Measurements from ENCODE around the gene TMEM132A. TPM values are rescaled to one million over a fixed set of nuclear protein-coding genes. Genes with fewer than 3 reads are reported as not detected.

Gene TMEM132A
- total RNA-seq, 1 experiment from 2014 or later, result 154 TPM

GRCh38 chr11:60932605-60933356 is 8.5 kb downstream of the TMEM132A start:
- H3K9me3 ChIP-seq (ENCODE audit: control insufficient read depth, insufficient read depth, low read depth, low read length), result no peaks in the 10 kb centered on the region
- H3K4me1 ChIP-seq (ENCODE audit: control insufficient read depth, insufficient read depth, low read length), result no peaks in the 10 kb centered on the region
- ChIA-PET CTCF (no interaction called here), POLR2A (no interaction called here)
- intact Hi-C loops (cut with micrococcal nuclease; ENCODE audit: unreplicated experiment), result no loop called here
- no peaks in the 10 kb centered on the region for H3K27me3 ChIP-seq (ENCODE audit: control insufficient read depth, insufficient read depth, low read length)
- no peak overlapping the region for H3K4me3 ChIP-seq (ENCODE audit: low read depth in 2 of 2, low read length in 2 of 2)
- ATAC-seq (no peak), DNase-seq (ENCODE audit: low read depth, low spot score) (no peak)
- no peak for TF ChIP-seq TCF7L2 (IDR thresholded peaks at IDR 0.05; ENCODE audit: low read depth, low read length)
- in situ Hi-C loops (cut with HindIII; ENCODE audit: low pct_unique_long_range_greater_than_20kb, low sequenced_read_pairs), result no loop called here
- H3K27ac ChIP-seq (ENCODE audit: low read length), result no peak overlapping the region
- no peaks in the 10 kb centered on the region; the same call in 1 of the 2 replicates for H3K36me3 ChIP-seq (ENCODE audit: control insufficient read depth, insufficient read depth, low read length)
- no TSS peak for BruUV-seq (replicated peaks)

GRCh38 chr11:60933416-60934123 is 9.3 kb downstream of the TMEM132A start:
- ChIA-PET CTCF (no interaction called here), POLR2A (no interaction called here)
- ATAC-seq (no peak), DNase-seq (ENCODE audit: low read depth, low spot score) (no peak)
- TF ChIP-seq POLR2AphosphoS5 (IDR thresholded peaks at IDR 0.05; ENCODE audit: low read depth, low read length), result no peak
- no peak for TF ChIP-seq CTCF (IDR thresholded peaks at IDR 0.05)
- TF ChIP-seq TCF7L2 (IDR thresholded peaks at IDR 0.05; ENCODE audit: low read depth, low read length), result no peak
- TF ChIP-seq REST (IDR thresholded peaks at IDR 0.05; ENCODE audit: insufficient read depth in 1 of 2, low read depth in 2 of 2, low read length in 1 of 2), result no peak
- TF ChIP-seq SIN3A (IDR thresholded peaks at IDR 0.05; ENCODE audit: borderline replicate concordance, insufficient read depth, low read depth, low read length), result no peak
- Histone ChIP-seq H3K4me3 (ENCODE audit: low read depth in 2 of 2, low read length in 2 of 2) (no peak overlapping the region), H3K9me3 (ENCODE audit: control insufficient read depth, insufficient read depth, low read depth, low read length) (no peaks in the 10 kb centered on the region), H3K27me3 (ENCODE audit: control insufficient read depth, insufficient read depth, low read length) (no peaks in the 10 kb centered on the region), H3K4me1 (ENCODE audit: control insufficient read depth, insufficient read depth, low read length) (no peaks in the 10 kb centered on the region), H3K36me3 (ENCODE audit: control insufficient read depth, insufficient read depth, low read length) (no peaks in the 10 kb centered on the region), H3K27ac (ENCODE audit: low read length) (no peak overlapping the region)
- no TSS peak for BruUV-seq (replicated peaks)
- intact Hi-C loops (cut with micrococcal nuclease; ENCODE audit: unreplicated experiment), result no loop called here
- in situ Hi-C loops (cut with HindIII; ENCODE audit: low pct_unique_long_range_greater_than_20kb, low sequenced_read_pairs), result no loop called here

Measured in Panc1 (cell line).